Epithelial cell of proximal tubule (primary cell): ENCODE data around the gene TATDN2. TPM values are rescaled to one million over a fixed set of nuclear protein-coding genes. Genes with fewer than 3 reads are reported as not detected.
A peak's percentile ranks its signal among the peaks of the same experiment; 100 is the strongest.

Experiments used
- DNase-seq: peaks from one replicate; pipeline ENCODE4 v3.0.0-alpha.2; 2011; ENCODE audit warnings: low read depth
- H3K4me3 ChIP-seq: 2 replicates; pipeline ENCODE4 v1.5.1; 2011; ENCODE audit warnings: low read depth, mild to moderate bottlenecking, low read length
- total RNA-seq: library from RNA; depleted of rRNA; stranded (reverse); fragments of >200 nt; gene quantifications from 2 replicates; pipeline ENCODE4 v1.2.3, GENCODE V29; 2015
- TF ChIP-seq, protein P1 (sequence below): conservative IDR thresholded peaks from 2 replicates; pipeline ENCODE4 v1.5.1; 2012; ENCODE audit warnings: low read depth, mild to moderate bottlenecking, low read length

The TATDN2 gene
- total RNA-seq, 1 donor from 2014 or later, result 14.6 TPM

GRCh38 chr3:10285272-10286132 is 37.2 kb downstream of the TATDN2 start:
- TF ChIP-seq, protein P1, sequence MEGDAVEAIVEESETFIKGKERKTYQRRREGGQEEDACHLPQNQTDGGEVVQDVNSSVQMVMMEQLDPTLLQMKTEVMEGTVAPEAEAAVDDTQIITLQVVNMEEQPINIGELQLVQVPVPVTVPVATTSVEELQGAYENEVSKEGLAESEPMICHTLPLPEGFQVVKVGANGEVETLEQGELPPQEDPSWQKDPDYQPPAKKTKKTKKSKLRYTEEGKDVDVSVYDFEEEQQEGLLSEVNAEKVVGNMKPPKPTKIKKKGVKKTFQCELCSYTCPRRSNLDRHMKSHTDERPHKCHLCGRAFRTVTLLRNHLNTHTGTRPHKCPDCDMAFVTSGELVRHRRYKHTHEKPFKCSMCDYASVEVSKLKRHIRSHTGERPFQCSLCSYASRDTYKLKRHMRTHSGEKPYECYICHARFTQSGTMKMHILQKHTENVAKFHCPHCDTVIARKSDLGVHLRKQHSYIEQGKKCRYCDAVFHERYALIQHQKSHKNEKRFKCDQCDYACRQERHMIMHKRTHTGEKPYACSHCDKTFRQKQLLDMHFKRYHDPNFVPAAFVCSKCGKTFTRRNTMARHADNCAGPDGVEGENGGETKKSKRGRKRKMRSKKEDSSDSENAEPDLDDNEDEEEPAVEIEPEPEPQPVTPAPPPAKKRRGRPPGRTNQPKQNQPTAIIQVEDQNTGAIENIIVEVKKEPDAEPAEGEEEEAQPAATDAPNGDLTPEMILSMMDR, result no peak
- no peak for DNase-seq
- H3K4me3 ChIP-seq, result no peak overlapping the region

DNA sequence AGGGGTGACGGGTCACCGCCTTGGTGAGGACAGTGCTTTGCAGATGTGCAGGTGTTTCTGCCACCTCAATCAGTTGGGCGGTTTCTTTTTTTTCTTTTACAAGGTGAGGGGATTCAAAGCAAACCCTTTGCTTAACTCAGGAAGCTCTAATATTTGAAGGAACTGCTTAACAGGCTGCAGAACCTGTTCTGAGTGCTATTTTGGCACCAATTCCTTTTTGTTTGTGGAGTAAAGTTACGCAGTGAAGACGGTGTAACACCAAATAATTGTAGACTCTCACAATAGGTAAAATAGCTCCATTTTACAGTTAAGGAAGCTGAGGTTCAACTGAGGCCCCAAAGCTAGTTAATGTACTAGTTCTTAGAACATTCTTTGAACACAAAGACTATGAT is 37.9 kb downstream of the TATDN2 start:
- DNase-seq, result no peak
- TF ChIP-seq, protein P1, result no peak

DNA sequence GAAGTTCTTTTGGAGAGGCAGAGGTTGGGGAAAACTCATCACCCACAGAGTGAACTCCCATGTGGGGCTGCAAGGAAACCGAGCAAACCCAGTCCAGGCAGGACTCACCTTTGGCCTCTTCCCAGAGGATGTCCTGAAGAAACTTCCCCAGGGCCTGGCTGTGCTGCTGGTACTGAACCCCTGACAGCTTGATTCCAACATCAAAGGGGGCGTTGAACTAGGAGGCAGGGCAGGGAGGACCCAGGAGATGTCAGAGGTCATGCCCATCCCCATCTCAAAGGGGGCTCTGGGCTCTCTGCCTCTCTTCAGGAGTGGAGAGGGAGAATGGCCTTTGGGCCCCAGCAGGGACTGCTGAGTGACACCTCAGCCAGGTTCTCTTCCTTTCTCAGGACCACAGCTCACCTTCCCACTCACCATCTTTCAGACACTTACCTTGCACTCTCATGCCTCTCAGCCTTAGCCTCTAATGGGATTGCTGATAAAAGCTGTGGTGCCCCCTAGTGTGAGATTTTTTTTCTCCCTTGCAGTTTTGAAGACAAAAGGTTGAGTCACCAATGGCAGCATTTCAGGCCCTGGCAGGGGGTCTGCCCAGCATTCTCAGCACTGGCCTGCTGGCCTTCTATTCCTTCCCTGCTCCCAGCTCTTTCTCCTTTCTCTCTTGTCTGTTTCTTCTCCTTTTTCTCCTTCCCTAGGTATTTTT is 38.5 kb downstream of the TATDN2 start:
- no peak overlapping the region for H3K4me3 ChIP-seq
- TF ChIP-seq, protein P1, result peak; percentile 78
- DNase-seq, result peak; percentile 64

More for the DNA sequence above, 37.9 kb downstream of the TATDN2 start:
- H3K4me3 ChIP-seq, result no peak overlapping the region

- TF ChIP-seq, protein P1, result no peak
These were observed 39.8 kb downstream of the TATDN2 start for GRCh38 chr3:10287936-10288574.

DNA sequence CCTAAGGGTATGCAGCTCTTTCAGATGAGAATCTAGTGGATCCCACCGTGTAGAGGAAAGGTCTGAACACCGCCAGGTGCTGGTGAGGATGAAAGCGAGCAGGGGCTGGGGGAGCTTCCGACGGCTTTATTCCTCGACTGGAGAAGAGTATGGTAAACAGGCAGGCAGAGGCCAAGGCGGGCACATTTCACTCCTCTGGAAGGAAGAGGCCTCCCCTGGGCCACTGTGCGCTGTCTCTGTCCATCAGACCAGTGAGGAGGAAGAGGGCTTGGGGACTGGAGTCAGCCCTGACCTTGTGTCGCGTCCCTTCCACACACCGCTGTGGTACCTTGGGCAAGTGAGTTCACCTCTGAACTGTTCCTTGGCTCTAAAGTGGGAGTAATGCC is 40.3 kb downstream of the TATDN2 start:
- no peak for DNase-seq
- no peak overlapping the region for H3K4me3 ChIP-seq
- TF ChIP-seq, protein P1, result no peak

More at GRCh38 chr3:10287936-10288574, 39.8 kb downstream of the TATDN2 start:
- H3K4me3 ChIP-seq, result no peak overlapping the region
- no peak for DNase-seq

- DNase-seq, result no peak
- no peak overlapping the region for H3K4me3 ChIP-seq
- TF ChIP-seq, protein P1, result no peak
These were observed 40.8 kb downstream of the TATDN2 start for GRCh38 chr3:10289077-10289476.
